Measurements from ENCODE around the gene PRAMEF13.
"Not testable (repeated sequence)": the region's sequence is repeated elsewhere in the genome, so short reads cannot be mapped to it uniquely, and the experiment has no call there.

PRAMEF13 gene

GRCh38 chr1:13165531-13165930 is 35.7 kb downstream of the PRAMEF13 start, which contains the start of gene HNRNPCL4:
Gene HNRNPCL4 (minus strand): TSS chr1:13165631. CDS start chr1:13165467, 164 bp downstream.
- not testable (repeated sequence) for DNase-seq

- DNase-seq: not testable (repeated sequence)
Measured at GRCh38 chr1:13155909-13156308, 45.3 kb downstream of the PRAMEF13 start, which contains the start of gene PRAMEF26. Gene PRAMEF26 (minus strand): TSS chr1:13156009. CDS start chr1:13153095, 2,914 bp downstream.

Data from CD4-positive, alpha-beta T cell treated with Interleukin-15 for 1 hour (primary cell).